HG02763 (cell line): ENCODE data around the gene TNFRSF1B.

Experiments used
- ATAC-seq: cut with Tn5 transposase; IDR thresholded peaks from one replicate; pipeline ENCODE4 v1.9.1; 2021; ENCODE audit warnings: mild to moderate bottlenecking, moderate library complexity; ENCODE audit not compliant: unreplicated experiment

The TNFRSF1B gene

DNA sequence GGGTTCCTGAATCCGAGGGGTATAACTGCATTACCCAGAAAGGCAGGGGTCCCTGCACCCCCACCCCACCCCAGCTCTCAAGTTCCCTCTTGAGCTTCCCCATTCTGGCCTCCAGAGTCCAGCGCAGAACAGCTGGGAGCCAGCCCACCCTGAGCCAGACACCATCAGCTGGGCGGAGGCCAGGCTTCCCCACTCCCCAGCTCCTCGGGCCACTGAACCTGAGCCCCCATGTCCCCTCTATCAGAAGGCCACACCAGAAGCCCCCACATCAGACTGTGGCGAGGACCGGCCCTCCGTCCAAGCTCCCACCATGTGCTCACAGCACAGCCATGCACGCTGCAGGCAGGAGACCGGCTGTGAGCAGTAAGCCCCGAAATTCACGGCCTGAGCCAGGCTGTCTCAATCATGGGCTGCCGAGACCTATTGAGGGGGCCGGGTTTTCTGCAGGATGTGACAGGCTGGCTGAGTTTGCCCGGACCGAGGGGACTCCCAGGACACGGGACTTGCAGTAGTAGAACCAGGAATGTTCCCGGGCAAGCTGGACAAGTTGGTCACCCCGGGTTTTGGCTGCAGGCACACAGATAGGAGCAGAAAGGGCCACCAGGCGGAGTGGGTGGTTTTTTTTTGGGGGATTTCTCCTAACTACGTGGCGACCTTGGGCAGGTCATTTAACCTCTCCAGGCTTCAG lies 25.5 kb upstream of the TNFRSF1B start:
- no peak for ATAC-seq

DNA sequence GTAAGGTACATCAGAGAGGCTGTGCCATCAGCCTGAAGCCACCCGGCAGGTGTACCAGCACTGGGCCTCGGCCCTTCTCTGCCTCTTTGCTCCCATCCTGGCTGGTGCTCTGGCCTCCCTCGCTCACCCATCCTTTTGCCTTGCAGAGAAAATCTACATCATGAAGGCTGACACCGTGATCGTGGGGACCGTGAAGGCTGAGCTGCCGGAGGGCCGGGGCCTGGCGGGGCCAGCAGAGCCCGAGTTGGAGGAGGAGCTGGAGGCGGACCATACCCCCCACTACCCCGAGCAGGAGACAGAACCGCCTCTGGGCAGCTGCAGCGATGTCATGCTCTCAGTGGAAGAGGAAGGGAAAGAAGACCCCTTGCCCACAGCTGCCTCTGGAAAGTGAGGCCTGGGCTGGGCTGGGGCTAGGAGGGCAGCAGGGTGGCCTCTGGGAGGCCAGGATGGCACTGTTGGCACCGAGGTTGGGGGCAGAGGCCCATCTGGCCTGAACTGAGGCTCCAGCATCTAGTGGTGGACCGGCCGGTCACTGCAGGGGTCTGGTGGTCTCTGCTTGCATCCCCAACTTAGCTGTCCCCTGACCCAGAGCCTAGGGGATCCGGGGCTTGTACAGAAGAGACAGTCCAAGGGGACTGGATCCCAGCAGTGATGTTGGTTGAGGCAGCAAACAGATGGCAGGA lies 24.5 kb upstream of the TNFRSF1B start:
- no peak for ATAC-seq

DNA sequence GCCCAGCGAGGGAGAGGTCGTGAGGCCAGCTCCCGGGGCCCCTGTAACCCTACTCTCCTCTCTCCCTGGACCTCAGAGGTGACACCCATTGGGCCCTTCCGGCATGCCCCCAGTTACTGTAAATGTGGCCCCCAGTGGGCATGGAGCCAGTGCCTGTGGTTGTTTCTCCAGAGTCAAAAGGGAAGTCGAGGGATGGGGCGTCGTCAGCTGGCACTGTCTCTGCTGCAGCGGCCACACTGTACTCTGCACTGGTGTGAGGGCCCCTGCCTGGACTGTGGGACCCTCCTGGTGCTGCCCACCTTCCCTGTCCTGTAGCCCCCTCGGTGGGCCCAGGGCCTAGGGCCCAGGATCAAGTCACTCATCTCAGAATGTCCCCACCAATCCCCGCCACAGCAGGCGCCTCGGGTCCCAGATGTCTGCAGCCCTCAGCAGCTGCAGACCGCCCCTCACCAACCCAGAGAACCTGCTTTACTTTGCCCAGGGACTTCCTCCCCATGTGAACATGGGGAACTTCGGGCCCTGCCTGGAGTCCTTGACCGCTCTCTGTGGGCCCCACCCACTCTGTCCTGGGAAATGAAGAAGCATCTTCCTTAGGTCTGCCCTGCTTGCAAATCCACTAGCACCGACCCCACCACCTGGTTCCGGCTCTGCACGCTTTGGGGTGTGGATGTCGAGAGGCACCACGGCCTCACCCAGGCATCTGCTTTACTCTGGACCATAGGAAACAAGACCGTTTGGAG lies 23.7 kb upstream of the TNFRSF1B start:
- ATAC-seq, result no peak

DNA sequence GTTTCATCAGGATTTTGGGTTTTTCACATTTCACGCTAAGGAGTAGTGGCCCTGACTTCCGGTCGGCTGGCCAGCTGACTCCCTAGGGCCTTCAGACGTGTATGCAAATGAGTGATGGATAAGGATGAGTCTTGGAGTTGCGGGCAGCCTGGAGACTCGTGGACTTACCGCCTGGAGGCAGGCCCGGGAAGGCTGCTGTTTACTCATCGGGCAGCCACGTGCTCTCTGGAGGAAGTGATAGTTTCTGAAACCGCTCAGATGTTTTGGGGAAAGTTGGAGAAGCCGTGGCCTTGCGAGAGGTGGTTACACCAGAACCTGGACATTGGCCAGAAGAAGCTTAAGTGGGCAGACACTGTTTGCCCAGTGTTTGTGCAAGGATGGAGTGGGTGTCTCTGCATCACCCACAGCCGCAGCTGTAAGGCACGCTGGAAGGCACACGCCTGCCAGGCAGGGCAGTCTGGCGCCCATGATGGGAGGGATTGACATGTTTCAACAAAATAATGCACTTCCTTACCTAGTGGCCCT lies 23.1 kb upstream of the TNFRSF1B start:
- ATAC-seq, result peak; percentile 36

DNA sequence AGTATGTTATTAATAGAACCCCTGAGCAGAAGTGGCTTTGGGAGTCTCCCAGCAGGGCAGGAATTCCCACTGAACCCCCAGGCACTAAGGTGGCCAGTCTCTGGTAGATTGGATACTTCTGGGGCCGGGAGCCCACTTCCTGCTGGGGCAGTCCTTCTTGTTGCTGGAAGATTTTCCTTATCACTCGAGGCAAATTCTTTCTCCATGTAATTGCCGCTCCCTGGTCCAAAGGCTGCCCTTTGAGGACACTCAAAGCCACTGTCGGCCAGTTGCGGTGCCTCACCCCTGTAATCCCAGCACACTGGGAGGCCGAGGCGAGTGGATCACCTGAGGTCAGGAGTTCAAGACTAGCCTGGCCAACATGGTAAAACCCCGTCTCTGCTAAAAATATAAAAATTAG lies 22.6 kb upstream of the TNFRSF1B start:
- ATAC-seq, result no peak

DNA sequence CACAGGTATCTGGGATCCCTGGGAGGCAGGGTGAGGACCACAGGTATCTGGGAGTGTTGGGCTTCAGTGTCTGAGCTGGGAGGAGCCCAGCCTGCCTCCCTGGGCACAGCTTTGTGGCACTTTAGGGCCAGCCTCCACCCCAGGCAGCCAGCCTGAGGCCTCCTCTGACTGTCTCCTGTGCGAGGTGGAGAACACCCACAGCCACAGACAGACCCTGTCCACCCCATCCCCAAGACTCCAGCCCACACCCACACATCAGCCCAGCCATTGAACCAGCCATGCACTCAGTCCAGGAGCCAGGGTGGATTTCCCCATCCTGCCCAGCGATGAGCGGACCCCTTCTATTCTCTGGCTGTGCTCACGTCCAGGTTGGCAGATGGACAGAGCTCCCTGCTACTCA lies 21.8 kb upstream of the TNFRSF1B start:
- ATAC-seq, result no peak

DNA sequence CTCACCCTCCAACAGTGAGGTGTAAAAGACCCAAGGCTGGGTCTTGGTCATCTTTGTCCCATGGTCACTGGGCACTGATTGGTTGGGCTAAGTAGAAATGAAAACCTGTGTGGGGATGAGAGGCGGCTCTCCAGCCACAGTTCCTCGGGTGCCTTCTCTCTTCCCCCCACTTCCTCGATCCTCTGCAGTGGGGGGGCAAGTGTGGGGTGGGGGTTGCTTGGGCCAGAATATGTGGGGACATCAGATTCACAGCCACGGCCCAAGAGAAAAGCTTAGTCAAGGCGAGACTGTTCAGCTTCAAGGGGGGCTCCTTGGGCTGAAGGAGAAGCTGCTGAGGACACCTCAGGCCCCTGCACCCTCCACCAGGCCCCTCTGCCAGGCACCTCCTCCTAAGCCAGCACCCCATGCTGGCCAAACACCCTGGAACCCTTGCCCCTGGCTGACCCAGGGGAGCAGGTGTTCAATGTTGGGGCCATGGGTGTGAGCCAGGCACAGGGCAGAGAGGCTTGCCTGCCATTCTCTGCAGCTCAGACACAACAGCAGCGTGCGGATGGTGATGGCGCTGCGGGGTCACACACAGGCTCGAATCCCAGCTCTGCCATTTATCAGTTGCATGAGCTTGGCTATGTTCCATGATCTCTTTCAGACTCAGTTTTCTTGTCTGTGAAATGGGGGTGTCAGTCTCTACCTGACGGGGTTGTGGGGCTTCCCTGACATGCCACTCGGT lies 21.0 kb upstream of the TNFRSF1B start:
- no peak for ATAC-seq

DNA sequence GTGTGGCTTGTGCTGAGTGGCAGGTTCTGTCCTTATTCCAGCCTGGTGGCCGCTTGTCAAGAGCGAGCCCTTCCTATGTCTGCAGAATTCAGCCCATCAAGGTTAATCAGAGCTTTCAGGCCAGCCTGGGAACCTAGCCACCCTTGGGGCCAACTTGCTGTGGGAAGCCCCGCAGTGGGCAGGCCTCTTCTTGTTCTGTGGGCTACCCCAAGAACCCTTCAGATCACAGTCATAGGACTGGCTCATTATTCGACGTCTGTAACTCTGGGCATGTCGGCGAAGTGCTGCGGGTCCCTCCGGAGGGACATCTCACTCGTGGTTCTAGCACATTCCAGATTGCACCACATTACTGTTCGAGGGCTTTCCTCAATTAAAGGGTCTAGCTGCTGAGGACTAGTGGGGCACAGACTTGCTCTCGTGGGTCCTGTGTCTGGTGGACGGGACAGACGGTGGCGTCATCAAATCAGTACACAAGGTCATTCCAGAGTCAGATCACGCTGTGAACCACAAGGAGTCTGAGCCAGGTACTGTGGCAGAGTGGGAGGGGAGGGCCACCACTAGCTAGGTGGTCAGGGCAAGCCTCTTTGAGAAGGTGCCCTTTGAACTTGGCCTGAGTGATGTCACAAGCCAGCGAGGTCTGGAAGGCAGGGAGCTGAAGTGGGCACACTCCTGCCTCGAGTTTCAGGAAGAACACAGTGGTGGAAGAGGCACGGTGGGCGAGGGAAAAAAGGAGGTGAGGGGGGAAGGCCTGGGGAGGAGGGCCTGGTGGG lies 20.3 kb upstream of the TNFRSF1B start:
- no peak for ATAC-seq

DNA sequence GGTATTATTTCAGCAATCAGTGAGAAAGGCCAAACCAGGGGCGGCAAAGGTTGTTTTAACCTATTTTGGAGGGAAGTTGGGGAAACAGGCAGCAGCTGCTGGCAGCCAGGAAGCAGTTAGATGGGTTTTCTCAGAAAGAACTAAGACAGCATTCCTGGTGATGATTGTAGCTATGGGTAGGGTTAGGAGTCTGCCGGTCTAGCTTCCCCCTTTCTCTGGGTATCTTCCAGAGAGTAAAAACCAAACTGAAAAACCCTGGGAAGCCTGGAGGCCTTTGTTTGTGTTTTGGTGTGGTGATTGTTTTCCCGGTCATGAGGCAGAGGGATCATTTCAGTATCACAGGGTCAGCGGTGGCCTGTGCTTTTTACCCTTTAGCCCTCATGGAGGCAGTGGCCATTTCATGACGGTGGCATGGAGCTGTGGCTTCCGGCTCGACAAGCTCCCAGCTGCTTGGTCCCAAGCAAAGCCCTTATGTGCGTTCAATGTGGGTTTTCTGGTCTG lies 19.5 kb upstream of the TNFRSF1B start:
- no peak for ATAC-seq

DNA sequence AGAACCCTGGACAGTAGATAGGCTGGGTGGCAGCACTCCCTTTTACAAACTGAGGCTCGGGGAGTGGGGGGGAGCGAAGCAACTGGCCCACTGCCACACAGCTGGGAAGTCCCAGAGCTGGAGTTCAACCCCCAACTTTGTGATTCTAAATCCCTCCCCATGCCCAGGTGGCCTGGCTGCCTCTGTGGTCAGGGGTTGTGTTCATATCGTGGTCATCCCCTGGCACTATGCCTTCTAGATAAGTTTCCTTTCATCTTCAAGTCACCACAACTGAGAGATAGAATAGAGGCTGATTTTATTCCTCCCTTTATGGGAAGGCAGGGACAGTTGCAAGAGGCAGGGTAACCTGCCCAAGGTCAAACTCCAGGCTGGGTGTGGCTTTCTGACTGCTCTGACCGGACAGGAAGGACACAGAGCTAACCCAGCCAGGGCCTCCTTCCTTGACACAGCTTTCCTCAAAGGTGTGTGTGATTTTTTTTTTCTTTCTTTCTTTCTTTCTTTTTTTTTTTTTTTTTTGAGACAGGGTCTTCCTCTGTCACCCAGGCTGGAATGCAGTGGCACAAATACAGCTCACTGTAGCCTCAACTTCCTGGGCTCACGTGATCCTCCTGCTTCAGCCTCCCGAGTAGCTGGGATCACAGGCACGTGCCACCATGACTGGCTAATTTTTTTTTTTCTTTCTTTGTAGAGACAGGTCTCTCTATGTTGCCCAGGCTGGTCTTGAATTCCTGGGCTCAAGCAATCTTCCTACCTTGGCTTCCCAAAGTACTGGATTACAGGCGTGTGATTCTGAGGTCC lies 18.4 kb upstream of the TNFRSF1B start:
- ATAC-seq, result no peak

DNA sequence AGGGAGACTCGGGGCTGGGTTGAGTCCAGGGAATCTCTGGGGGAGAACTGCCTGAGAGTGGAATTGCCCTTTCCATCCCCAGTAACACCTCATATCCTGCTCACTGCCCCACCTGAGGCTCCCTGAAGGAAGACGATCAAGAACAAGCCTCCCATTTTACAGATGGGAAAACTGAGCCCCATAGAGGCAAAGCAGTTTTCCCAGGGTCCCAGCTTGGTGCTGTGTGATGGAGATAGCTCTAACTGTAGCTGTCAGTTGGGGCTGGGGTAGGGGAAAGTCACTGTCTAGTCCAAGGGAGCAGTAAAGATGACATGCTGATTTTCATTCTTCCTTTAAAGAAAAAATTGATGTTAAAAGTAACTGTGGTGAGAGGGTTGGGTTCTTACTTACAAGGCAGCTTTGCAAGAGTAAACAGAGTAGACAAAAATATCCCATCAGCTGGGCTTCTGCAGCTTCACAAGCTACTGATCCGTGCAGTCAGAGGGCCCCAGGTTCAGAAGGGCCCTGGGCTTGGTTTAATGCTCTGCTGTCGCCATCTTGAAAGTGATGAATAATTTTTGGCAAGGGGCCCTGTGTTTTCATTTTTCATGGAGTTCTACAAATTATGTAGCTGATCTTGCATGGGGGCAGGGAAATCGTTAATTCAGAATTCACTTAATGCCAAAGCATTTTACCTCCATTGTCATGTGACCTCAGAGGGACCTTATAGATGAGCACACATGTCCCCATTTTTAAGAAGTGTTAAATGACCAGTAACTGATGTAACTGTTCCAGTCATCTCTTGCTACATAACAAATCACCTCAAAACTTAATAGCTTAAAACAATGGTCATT lies 17.6 kb upstream of the TNFRSF1B start:
- no peak for ATAC-seq

DNA sequence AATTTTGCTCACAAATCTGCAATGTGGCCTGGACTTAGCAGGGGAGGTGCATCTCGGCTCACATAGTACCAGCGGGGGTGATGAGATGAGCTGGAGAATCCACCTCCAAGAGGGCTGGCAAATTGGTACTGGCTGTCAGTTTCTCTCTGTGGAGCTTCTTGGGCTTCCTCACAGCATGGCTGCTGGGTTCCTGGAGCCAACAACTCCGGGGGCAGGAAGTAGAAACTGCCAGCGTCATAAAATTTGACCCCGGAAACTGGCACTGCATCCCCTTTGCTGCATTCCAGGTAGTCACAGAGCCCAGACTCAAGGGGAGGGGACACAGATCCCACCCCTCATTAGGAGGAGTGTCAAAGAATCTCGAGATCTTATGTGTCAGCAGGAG lies 17.0 kb upstream of the TNFRSF1B start:
- no peak for ATAC-seq

DNA sequence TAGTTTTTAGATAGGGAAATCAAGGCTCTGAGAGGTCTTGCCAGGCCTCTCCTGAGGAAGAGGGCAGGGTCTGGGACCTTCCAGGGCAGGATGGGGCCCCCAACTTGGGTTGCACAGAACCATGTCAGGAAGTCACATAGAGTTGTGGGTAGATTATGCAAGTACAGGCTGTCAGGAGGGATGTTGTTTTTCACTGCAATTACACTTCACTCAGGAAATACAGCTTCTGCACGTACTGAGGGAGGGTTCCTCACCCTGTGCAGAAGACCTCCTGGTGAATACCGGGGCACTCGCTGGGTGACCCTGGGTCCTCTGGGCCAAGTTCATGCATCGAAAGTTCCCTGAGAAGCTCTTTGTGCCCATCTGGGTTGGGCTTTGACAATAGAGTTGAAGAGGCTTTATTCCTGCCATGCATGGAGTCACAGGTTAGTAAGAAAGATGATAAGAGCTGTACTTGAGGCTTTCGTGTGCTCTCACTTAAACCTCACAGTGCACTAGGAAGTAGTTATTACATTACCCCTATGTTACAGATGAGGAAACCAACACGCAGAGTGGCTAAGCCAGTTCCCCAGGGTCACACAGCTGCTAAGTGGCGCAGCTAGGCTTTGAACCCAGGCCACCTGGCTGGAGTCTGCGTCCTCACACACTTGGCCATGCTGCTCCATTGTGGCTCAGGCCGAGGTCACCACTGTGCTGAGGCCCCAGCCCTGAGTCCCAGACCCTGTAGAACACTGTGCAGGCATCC lies 16.2 kb upstream of the TNFRSF1B start:
- no peak for ATAC-seq

DNA sequence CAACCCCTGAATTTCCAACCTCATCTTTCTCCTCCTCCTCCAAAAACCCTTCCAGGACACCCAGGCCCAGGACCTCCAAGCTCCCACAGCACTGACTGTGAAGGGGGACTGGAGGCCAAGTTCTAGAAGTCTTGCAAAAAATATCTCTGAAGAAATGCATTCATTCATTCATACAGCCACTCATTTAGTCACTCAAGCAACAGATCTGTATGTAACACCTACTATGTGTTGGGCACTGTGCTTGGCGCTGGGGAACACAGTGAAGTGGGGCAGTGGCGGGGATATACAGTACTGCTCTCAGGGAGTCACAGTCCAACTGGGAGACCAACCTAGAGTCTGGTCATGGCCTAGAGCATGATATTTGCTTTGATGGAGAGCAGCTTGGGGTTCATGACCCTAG lies 15.3 kb upstream of the TNFRSF1B start:
- ATAC-seq, result no peak

DNA sequence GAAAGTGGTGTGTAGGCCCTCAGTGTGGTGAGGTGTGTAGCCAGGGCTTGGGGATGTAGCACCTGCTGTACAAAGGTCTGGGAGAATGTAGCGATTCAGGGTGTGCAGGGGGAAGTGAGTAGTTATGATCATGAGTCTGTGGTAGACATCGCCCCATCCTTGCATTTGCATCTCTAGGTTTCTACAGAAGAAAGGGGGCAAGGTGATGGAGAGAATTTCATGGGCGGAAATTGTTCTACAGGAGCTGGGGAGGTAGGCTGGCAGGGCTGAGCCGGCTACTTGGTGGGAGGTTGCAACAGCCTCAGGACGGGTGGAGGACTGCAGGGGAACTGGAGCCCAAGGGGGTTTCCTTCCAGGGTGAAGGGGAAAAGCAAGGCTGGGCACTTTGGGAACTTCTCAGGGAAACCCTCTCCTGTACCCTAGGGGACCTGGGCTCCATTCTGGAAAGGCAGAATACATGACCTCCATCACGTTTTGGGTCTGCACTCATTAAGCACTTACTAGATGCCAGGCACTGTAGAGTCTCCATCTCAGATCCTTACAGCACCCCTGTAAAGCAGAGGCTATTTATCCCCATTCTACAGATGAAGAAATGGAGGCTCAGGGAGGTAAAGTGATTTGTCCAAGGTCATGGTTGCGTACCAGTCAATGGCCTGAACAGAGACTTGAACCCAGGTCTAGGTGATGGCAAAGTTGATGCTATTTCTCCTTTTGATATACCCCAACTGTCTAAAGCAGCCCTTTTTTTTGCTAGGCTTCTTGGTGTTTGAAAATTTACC lies 14.5 kb upstream of the TNFRSF1B start:
- ATAC-seq, result peak; percentile 62

DNA sequence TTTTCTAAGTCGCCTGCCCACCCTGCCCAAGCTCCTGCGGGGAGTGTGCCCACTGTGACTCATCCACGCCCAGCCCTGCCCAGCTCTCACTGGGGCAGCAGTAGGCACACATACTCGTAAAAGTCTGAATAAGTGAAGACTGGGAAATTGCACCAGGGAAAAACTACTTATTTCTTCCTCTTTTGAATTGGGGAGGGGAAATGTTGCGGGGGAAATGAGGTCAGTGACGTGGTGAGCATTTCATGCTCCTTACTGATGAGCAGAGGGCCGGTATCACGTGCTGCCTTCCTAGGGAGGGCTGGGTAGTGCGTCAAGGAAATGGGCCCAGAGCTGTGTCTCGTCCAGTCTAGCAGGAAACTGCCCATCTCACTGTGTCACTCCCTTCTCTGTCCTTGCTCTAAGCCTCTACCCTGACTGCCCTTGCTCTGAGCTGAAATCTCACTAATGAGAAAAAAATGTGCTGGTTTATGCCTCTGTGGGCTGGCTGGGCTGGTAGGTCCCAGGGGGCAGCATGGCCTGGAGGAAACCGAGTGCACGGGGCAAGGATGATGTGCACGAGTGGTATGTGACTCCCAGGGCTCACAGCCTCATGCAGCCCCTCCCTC lies 13.5 kb upstream of the TNFRSF1B start:
- no peak for ATAC-seq

DNA sequence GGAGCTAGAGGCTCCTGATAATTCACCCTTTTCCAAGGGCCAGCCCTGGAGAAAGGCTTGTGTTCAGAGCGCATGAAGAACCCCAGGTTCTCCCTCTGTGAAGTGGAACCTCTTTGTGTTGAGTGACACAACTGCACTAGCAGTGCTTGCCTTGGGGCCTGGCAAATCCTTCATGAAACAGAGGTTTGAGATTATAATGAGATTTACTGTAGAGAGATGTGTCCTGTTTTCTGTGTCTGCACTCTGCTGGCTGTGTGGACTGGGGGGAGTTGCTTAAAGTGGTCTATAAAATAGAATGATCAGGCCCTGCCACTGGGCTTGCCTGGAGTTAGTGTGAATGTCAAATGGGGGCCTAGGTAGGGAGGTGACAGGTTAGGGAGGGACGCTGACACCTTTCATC lies 11.5 kb upstream of the TNFRSF1B start:
- no peak for ATAC-seq
